ENCODE results near the gene MEIS2.

Gene MEIS2

DNA sequence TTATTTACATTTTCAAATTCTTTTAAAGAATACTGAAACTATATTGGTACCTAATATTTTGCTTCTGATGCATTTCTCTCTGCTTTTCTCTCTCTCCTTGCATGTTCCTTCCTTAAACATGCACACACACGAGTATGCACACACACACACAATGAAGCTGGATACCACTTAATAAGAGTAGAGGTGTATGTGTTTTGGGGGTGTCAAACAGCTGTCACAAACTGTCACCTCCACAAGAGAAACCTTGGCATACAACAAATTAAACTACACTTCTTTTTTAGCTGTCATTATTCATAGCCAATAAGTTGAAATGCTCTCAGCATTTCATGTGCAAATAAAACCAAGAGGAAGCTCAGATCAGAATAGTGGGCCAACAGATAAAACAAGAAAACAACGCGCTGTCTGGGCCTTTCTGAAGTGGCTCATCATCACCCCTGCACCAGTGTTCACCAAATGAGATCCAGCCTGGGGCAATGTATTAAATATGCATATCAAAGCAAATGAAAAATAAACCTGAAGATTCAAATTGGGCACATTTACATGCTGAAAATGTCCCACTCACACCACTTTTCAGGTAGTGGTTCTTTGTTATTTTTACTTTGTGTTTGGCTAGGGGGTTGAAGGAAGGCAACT, 9.7 kb downstream of the MEIS2 start:
- DNase-seq (ENCODE audit: low spot score): no peak

DNA sequence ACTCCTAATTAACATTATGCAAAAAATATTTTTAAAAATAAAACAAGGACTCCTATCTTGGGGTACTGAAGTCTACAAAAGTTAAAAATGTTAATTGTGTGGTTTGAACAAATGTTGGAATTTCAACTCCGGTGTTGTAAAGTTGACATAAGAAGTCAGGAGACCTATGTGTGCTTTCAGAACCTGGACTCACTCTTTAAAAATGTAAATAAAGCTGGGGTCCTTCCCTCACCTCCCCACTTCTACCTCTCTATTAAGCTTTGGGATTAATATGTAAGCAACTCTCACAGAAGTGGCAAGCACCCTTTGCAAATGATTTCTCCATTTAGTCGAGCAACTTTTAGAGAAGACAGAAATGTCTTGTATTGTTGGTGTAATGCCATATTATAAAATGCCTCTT, 11.9 kb downstream of the MEIS2 start:
- Histone ChIP-seq H3K27ac (ENCODE audit: poor library complexity, severe bottlenecking) (no peak overlapping the region), H3K27me3 (ENCODE audit: insufficient read depth, poor library complexity, severe bottlenecking) (peaks cover 45% of the 10 kb centered on the region), H3K4me1 (ENCODE audit: insufficient read depth, poor library complexity, severe bottlenecking) (no peaks in the 10 kb centered on the region), H3K36me3 (ENCODE audit: low read depth) (no peaks in the 10 kb centered on the region), H3K4me3 (ENCODE audit: severe bottlenecking) (no peak overlapping the region), H3K9me3 (ENCODE audit: severe bottlenecking) (no peaks in the 10 kb centered on the region)
- ATAC-seq (ENCODE audit: low read depth) (no peak), DNase-seq (ENCODE audit: low spot score) (no peak)
- TF ChIP-seq, protein P1, sequence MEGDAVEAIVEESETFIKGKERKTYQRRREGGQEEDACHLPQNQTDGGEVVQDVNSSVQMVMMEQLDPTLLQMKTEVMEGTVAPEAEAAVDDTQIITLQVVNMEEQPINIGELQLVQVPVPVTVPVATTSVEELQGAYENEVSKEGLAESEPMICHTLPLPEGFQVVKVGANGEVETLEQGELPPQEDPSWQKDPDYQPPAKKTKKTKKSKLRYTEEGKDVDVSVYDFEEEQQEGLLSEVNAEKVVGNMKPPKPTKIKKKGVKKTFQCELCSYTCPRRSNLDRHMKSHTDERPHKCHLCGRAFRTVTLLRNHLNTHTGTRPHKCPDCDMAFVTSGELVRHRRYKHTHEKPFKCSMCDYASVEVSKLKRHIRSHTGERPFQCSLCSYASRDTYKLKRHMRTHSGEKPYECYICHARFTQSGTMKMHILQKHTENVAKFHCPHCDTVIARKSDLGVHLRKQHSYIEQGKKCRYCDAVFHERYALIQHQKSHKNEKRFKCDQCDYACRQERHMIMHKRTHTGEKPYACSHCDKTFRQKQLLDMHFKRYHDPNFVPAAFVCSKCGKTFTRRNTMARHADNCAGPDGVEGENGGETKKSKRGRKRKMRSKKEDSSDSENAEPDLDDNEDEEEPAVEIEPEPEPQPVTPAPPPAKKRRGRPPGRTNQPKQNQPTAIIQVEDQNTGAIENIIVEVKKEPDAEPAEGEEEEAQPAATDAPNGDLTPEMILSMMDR (IDR thresholded peaks at IDR 0.05; ENCODE audit: poor library complexity, severe bottlenecking): no peak

More for the DNA sequence above, 9.7 kb downstream of the MEIS2 start:
- peaks cover 63% of the 10 kb centered on the region for H3K27me3 ChIP-seq (ENCODE audit: insufficient read depth, poor library complexity, severe bottlenecking)
- no peak overlapping the region for H3K4me3 ChIP-seq (ENCODE audit: severe bottlenecking)
- no peak for ATAC-seq (ENCODE audit: low read depth)
- H3K36me3 ChIP-seq (ENCODE audit: low read depth): no peaks in the 10 kb centered on the region
- TF ChIP-seq, protein P1 (IDR thresholded peaks at IDR 0.05; ENCODE audit: poor library complexity, severe bottlenecking): no peak
- no peaks in the 10 kb centered on the region for H3K9me3 ChIP-seq (ENCODE audit: severe bottlenecking)
- H3K4me1 ChIP-seq (ENCODE audit: insufficient read depth, poor library complexity, severe bottlenecking): peaks cover 8% of the 10 kb centered on the region
- no peak overlapping the region for H3K27ac ChIP-seq (ENCODE audit: poor library complexity, severe bottlenecking)

DNA sequence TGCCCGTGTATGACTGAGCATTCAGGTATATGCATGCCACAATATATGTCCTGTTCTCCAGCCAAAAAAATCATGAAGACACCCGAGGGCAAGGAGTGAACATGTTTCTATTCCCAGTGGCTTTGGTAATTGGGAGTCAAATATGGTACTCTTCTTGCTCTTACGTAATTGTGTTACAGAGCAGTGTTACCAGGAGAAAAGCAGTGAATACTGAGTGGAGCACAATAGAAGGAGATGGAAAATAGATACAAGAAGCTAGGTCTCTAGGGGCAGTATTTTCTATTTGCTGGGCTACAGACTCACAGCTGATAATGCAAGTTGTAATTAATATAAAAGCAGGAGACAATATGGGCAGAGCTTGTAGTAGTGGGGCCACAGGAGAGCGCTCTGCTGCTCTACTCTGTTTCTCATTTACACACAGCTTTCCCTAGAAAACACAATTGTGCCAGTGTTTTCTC, 13.2 kb downstream of the MEIS2 start:
- Histone ChIP-seq H3K36me3 (ENCODE audit: low read depth) (no peaks in the 10 kb centered on the region), H3K9me3 (ENCODE audit: severe bottlenecking) (no peaks in the 10 kb centered on the region), H3K4me3 (ENCODE audit: severe bottlenecking) (no peak overlapping the region), H3K4me1 (ENCODE audit: insufficient read depth, poor library complexity, severe bottlenecking) (no peaks in the 10 kb centered on the region), H3K27me3 (ENCODE audit: insufficient read depth, poor library complexity, severe bottlenecking) (peaks cover 35% of the 10 kb centered on the region), H3K27ac (ENCODE audit: poor library complexity, severe bottlenecking) (no peak overlapping the region)
- ATAC-seq (ENCODE audit: low read depth) (no peak), DNase-seq (ENCODE audit: low spot score) (no peak)
- TF ChIP-seq, protein P1 (IDR thresholded peaks at IDR 0.05; ENCODE audit: poor library complexity, severe bottlenecking): no peak

DNA sequence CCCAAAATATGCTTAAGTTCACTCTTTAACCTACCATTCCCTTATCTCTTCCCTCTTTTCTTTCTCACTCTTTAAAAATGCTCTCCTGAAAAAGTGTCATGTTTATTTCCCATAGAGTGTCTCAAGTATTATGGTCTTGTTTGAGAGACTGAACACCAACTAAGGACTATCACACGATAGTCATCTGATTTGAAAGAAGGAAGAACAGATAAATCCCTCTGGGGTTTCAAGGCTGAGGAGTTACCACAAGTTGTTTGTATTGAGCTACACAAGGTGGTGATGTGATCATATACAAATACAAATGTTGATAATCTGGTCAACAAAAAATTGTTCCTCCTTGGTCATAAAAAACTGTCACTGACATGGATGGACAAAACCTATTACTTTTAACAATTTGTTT, 13.8 kb downstream of the MEIS2 start:
- Histone ChIP-seq H3K9me3 (ENCODE audit: severe bottlenecking) (no peaks in the 10 kb centered on the region), H3K27ac (ENCODE audit: poor library complexity, severe bottlenecking) (no peak overlapping the region), H3K27me3 (ENCODE audit: insufficient read depth, poor library complexity, severe bottlenecking) (peaks cover 30% of the 10 kb centered on the region), H3K36me3 (ENCODE audit: low read depth) (no peaks in the 10 kb centered on the region), H3K4me1 (ENCODE audit: insufficient read depth, poor library complexity, severe bottlenecking) (no peaks in the 10 kb centered on the region), H3K4me3 (ENCODE audit: severe bottlenecking) (no peak overlapping the region)
- no peak for DNase-seq (ENCODE audit: low spot score)
- ATAC-seq (ENCODE audit: low read depth): no peak
- TF ChIP-seq, protein P1 (IDR thresholded peaks at IDR 0.05; ENCODE audit: poor library complexity, severe bottlenecking): no peak

DNA sequence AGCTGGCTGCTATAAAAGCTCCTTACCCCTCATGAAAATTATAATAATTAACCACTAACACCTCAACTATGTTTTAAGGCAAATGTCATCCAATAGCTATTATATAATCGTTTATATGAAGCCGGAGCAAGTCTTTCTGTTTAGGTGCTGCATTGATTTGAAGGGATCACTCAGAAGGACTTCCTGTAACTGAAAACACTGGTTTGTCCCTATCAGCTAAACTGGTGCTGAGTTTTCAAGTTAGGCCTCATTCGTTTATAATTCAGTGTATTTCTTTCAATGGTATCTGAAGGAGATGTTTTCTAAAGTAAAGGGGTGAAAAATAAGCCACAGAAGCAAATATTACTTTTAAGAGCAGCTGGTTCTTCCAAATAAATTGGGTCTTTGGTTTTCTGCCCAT, 14.2 kb downstream of the MEIS2 start:
- Histone ChIP-seq H3K27ac (ENCODE audit: poor library complexity, severe bottlenecking) (no peak overlapping the region), H3K4me3 (ENCODE audit: severe bottlenecking) (no peak overlapping the region), H3K36me3 (ENCODE audit: low read depth) (no peaks in the 10 kb centered on the region), H3K27me3 (ENCODE audit: insufficient read depth, poor library complexity, severe bottlenecking) (peaks cover 26% of the 10 kb centered on the region), H3K9me3 (ENCODE audit: severe bottlenecking) (no peaks in the 10 kb centered on the region), H3K4me1 (ENCODE audit: insufficient read depth, poor library complexity, severe bottlenecking) (no peaks in the 10 kb centered on the region)
- ATAC-seq (ENCODE audit: low read depth) (no peak), DNase-seq (ENCODE audit: low spot score) (no peak)
- TF ChIP-seq, protein P1 (IDR thresholded peaks at IDR 0.05; ENCODE audit: poor library complexity, severe bottlenecking): no peak

Measured in RWPE2 (cell line).